Coronary artery (tissue), 2 donors: ENCODE measurements around the gene SHLD1.
"Not testable (repeated sequence)": the region's sequence is repeated elsewhere in the genome, so short reads cannot be mapped to it uniquely, and the experiment has no call there.

Experiments
- DNase-seq: peaks from one replicate; pipeline ENCODE4 v3.0.0-alpha.2; 2017; ENCODE audit warnings: low spot score
- H3K27ac ChIP-seq, 2 donors: fragments of 200-600 bp; sonication (generic); one replicate each; pipeline ENCODE4 v1.5.1; 2016 to 2019
- H3K4me3 ChIP-seq: fragments of 200-600 bp; sonication (generic); 2 replicates; pipeline ENCODE4 v1.5.1; 2016; ENCODE audit warnings: mild to moderate bottlenecking, moderate library complexity
- TF ChIP-seq, protein P1 (sequence below): fragments of 200-600 bp; sonication (generic); IDR thresholded peaks from one replicate; pipeline ENCODE4 v1.5.1; 2019; ENCODE audit warnings: antibody characterized with exemption

Gene SHLD1

DNA sequence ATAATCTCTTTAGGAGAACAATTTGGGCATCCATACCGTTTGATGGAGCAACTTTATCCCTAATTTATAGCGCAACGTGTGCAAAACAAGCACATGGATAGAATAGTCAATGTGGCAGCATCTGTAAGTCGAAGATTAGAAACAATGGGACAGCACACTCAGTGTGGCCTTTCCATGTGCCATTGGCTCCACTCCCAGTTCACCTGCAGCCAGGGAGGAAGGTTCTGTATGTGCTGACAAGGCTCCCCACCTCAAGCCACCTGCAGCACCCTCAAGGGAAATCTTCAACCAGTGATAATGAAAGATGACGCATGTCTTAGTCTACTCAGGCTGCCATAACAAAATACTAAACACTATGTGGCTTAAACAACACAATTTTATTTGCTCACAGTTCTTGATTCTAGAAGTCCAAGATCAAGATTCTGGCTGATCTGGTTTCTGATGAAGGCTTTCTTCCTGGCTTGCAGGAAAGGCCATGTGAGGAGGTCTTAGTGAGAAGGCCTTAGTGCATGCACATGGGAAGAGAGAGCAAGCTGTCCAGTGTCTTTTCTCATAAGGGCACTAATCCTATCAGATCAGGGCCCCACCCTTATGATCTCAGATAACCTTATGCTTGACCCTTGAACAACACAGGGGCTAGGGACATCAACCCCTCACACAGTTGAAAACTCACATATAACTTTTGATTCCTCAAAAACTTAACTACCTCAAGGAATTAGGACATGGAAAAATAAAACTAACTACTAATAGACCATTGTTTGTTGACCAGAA, 34.9 kb upstream of the SHLD1 start:
- TF ChIP-seq, protein P1, sequence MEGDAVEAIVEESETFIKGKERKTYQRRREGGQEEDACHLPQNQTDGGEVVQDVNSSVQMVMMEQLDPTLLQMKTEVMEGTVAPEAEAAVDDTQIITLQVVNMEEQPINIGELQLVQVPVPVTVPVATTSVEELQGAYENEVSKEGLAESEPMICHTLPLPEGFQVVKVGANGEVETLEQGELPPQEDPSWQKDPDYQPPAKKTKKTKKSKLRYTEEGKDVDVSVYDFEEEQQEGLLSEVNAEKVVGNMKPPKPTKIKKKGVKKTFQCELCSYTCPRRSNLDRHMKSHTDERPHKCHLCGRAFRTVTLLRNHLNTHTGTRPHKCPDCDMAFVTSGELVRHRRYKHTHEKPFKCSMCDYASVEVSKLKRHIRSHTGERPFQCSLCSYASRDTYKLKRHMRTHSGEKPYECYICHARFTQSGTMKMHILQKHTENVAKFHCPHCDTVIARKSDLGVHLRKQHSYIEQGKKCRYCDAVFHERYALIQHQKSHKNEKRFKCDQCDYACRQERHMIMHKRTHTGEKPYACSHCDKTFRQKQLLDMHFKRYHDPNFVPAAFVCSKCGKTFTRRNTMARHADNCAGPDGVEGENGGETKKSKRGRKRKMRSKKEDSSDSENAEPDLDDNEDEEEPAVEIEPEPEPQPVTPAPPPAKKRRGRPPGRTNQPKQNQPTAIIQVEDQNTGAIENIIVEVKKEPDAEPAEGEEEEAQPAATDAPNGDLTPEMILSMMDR, result no peak
- H3K4me3 ChIP-seq, result no peak overlapping the region
- H3K27ac ChIP-seq, result no peak overlapping the region
- no peak for DNase-seq

DNA sequence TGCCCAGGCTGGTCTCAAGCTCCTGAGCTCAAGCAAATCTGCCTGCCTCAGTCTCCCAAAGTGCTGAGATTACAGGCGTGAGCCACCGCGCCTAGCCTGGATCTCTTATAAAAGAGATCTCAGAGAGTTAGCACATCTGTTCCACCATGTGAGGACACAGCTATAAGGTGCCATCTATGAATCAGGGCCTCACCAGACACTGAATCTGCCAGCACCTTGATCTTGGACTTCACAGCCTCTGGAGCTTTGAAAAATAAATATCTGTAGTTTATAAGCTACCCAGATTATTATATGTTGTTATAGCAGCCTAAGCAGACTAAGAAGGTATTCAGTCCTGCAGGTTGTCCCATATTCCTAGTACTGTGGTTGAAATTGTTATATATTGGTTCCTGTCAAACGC, 33.2 kb upstream of the SHLD1 start:
- no peak for DNase-seq
- TF ChIP-seq, protein P1, result no peak
- Histone ChIP-seq H3K27ac (no peak overlapping the region), H3K4me3 (no peak overlapping the region)

- TF ChIP-seq, protein P1, result no peak
- no peak for DNase-seq
- Histone ChIP-seq H3K4me3 (no peak overlapping the region), H3K27ac (no peak overlapping the region)
Observed at GRCh38 chr20:5718896-5719595, 31.2 kb upstream of the SHLD1 start.

GRCh38 chr20:5719861-5720403, 30.3 kb upstream of the SHLD1 start:
- DNase-seq, result no peak
- TF ChIP-seq, protein P1, result no peak
- H3K27ac ChIP-seq, result no peak overlapping the region
- H3K4me3 ChIP-seq, result no peak overlapping the region

DNA sequence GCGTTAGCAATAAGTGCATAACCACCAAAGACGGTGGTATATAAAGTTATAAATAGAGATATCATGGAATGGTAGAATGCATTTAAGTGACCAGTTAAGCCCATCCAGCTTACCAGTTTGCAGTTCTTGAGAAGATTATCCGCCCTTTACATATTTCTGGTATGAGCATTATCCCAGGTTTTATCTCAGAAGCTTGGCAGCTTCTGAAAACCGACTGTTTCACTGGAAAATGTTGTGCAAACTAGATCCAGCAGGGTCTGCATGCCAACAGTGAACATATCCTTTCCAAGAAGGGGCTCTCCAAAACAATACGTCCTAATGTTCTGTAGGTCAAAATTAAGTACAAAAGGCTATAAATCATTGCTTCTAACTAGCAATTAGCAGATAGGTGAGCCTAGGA, 29.5 kb upstream of the SHLD1 start:
- H3K27ac ChIP-seq, result no peak overlapping the region
- H3K4me3 ChIP-seq, result no peak overlapping the region
- TF ChIP-seq, protein P1, result no peak
- no peak for DNase-seq

GRCh38 chr20:5721356-5721755, 28.8 kb upstream of the SHLD1 start:
- H3K4me3 ChIP-seq, DNase-seq, H3K27ac ChIP-seq: not testable (repeated sequence)

DNA sequence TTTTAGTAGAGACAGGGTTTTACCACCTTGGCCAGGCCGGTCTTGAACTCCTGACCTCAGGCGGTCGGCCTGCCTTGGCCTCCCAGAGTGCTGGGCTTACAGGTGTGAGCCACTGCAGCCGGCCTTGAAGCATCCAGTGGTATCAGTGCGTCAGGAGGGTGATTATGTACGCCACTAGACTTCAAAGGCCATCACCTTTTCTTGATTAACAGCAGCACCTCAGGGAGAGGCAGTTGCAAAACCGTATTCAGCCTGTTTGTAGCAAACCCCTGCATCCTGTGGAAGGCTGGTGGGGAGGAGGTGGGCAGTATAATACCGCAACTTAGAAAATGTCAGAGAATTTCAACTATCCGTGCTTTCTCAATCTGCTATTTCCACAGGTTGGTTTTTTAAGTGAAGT, 27.3 kb upstream of the SHLD1 start:
- DNase-seq, result no peak
- TF ChIP-seq, protein P1, result no peak
- H3K4me3 ChIP-seq, result no peak overlapping the region
- H3K27ac ChIP-seq, result no peak overlapping the region

DNA sequence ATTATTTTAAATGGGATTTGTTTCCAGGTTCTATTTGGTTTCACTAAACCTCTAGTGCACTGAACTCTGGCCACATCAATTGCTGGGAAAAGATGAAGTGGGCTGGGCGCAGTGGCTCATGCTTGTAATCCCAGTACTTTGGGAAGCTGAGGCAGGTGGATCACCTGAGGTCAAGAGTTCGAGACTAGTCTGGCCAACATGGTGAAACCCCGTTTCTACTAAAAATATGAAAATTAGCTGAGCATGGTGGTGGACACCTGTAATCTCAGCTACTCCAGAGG, 25.1 kb upstream of the SHLD1 start:
- H3K27ac ChIP-seq, result peak overlapping the region in 1 of 2 donors; percentile 17
- H3K4me3 ChIP-seq, DNase-seq: not testable (repeated sequence)
